G401 (cell line): ENCODE results near the gene HOXC11. TPM values are rescaled to one million over a fixed set of nuclear protein-coding genes. Genes with fewer than 3 reads are reported as not detected.

Experiments
- DNase-seq: peaks from one replicate; pipeline ENCODE4 v3.0.0-alpha.2; 2015; ENCODE audit warnings: low spot score
- in situ Hi-C: cut with HindIII; loops from 2 replicates; pipeline ENCODE4 v1.10.0; 2016; ENCODE audit warnings: low sequenced_read_pairs, mixed read lengths
- total RNA-seq: library from RNA; depleted of rRNA; stranded (reverse); fragments of >200 nt; shearing (Covaris generic); gene quantifications from 2 replicates; pipeline ENCODE4 v1.2.3, GENCODE V29; 2014

Gene HOXC11
- total RNA-seq, 1 experiment from 2014 or later: 2.3 TPM

DNA sequence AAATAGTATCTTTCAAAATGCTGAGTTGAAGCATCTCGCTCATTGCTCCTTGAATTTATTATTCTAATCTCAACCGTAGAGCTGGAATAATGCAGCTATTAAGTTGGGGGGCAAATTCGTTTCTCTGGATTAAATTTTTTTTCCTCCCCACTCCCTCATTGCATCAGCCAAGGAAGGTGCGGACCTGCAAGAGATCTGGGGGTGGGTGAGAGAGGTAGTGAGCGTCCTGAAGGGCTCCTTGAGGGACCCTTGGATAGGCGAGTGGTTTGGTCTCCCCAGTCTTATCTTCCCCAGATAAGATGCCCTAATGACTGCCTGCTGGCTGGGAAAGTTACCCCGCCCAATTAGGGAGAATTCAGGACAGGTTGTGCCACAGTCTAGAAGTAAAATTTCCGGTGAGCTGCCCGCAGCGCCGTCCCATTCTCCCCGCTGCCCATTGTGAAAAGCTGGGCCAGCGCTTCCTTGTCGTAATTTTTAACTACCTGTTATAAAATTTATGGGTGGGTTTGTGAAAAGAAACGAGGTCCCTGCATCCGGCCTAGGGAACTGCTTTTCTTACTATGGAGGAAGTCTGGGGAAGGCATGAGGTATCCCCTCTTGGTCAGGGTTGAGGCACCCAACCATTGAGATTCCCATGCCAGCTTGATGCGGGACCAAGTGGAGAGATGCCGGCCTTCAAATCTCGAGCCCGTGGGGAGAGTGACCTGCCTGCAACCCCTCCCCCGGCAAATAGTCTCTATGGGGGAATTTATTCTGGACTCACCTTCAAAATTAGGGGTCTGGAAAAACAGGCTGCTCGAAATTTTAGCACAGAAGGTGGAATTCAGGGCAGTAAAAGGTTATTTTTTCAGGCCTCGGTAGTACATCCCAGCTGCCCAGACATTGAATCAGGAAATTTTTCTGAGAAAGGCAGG is 42.3 kb downstream of the HOXC11 start:
- in situ Hi-C loops: loop anchor here (25.0 kb wide), 1 partner anchor 172 kb away; the partner anchor contains the start of gene SMUG1

DNA sequence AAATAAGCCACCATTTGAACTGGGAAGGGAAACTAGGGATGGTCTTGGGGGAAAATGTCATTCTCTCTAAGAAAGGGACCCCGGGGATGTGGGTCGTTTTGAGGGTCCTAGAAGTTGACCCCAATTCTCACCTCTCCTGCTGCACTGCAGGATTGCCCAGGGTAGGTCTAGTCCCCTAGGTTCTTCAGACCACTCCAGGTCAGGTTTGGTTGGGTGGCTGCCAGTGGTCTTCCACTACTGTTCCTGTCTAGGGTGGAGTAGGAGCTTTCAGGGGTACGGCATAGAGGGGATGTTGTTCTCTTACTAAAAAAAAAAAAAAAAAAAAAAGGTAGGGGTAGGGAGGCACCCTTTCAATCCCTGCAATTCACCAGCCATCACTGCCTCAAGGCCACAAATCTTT is 43.1 kb downstream of the HOXC11 start:
- no peak for DNase-seq
- in situ Hi-C loops: loop anchor here (25.0 kb wide), 1 partner anchor 171 kb away; the partner anchor contains the start of gene SMUG1

More for the DNA sequence above, 42.3 kb downstream of the HOXC11 start:
- DNase-seq: no peak

DNA sequence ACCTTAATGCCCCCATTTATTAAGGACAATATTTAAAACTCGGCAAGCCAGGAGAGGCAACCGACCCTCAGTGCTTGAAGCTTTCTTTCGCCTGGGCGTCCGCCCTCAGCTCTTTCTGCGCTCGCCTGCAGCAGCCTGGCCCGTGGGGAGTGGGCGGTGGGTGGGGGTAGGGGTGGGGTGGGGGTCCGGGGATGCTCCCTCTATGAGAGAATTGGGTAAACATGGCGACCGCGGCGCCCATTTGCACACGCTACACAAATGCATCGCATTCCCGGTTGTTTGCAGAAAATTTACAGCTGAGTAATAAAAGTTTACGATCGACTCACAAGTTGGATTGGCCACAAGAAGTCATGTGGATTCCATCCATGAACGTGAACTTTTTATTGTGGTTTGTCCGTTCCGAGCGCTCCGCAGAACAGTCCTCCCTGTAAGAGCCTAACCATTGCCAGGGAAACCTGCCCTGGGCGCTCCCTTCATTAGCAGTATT is 43.6 kb downstream of the HOXC11 start:
- DNase-seq: peak; percentile 57
- in situ Hi-C loops: loop anchor here (25.0 kb wide), 1 partner anchor 171 kb away; the partner anchor contains the start of gene SMUG1

DNA sequence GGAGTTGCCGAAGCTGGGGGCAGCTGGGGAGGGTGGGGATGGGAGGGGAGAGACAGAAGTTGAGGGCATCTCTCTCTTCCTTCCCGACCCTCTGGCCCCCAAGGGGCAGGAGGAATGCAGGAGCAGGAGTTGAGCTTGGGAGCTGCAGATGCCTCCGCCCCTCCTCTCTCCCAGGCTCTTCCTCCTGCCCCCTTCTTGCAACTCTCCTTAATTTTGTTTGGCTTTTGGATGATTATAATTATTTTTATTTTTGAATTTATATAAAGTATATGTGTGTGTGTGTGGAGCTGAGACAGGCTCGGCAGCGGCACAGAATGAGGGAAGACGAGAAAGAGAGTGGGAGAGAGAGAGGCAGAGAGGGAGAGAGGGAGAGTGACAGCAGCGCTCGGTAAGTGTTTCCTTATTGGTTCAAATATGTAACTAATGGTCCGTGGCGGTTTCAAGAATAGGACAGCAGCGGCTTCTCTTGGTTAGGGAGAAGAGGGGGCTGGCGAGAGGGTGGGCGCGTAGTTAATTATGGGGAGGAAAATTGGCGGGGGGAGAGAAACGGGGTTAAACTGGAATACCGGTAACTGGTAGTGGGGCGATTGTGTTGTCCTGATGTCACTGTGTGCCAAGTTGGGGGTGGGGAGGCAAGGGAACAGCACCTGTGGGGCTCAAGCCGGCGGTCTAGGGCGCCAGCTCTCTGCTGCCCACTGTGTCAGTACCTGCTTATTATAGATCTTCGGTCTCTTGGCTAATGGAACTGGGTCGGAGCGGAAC is 44.3 kb downstream of the HOXC11 start:
- in situ Hi-C loops: loop anchor here (25.0 kb wide), 1 partner anchor 170 kb away; the partner anchor contains the start of gene SMUG1
- peak; percentile 52 for DNase-seq

DNA sequence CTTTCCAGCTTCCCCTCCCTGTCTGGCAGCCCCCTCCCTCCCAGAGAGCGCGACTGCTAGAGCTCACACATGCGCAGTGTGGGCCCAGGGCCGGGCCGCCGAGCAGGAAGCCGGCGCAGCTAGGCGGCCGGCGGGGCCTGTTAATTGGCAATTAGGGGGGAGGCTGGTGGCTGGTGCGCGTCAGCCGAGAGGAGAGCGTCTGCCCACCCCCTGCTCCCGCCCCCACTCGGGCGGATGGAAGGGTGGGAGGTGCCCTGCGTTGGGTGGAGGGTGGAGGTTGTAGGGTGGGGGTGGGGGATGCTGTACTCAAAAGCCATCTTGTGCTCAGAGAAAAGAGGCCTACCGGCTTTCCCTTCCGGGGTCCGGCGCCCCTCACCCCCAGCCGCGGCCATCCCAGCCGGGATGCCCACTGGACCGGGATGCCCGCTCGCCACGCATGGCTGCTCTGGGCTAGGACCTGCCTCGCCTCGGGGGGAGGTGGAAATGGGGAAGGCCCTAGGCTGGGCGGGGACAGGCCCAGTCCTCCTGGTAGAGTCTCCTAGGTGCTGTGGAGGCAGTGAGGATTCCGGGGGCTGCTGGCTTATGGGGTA is 45.0 kb downstream of the HOXC11 start:
- peak; percentile 76 for DNase-seq
- in situ Hi-C loops: loop anchor here (25.0 kb wide), 1 partner anchor 169 kb away; the partner anchor contains the start of gene SMUG1

DNA sequence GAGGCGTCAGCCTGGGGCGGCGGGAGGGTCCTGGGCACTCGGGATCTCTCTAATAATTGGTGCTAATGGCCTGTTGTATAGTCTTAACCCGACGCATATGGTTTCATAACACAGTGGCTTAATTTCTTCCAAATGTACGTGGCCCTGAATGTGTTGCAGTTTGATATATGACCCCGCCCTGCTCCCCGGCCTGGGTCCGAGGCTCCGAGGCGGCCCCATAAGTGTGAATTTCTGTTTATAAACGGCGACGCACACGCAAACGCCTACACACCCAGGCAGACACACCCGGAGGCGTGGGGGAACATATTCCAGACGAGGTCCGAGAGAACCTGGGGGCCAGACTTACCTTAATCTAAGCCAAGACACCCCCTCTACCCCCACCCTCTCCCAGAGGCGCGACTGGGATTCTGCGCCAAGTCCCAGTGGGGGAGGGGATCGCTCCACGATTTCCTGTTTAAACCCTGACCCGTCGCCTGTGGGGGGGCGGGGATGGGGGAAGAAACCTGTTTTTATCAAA is 45.6 kb downstream of the HOXC11 start:
- in situ Hi-C loops: loop anchor here (25.0 kb wide), 1 partner anchor 169 kb away; the partner anchor contains the start of gene SMUG1
- DNase-seq: no peak

DNA sequence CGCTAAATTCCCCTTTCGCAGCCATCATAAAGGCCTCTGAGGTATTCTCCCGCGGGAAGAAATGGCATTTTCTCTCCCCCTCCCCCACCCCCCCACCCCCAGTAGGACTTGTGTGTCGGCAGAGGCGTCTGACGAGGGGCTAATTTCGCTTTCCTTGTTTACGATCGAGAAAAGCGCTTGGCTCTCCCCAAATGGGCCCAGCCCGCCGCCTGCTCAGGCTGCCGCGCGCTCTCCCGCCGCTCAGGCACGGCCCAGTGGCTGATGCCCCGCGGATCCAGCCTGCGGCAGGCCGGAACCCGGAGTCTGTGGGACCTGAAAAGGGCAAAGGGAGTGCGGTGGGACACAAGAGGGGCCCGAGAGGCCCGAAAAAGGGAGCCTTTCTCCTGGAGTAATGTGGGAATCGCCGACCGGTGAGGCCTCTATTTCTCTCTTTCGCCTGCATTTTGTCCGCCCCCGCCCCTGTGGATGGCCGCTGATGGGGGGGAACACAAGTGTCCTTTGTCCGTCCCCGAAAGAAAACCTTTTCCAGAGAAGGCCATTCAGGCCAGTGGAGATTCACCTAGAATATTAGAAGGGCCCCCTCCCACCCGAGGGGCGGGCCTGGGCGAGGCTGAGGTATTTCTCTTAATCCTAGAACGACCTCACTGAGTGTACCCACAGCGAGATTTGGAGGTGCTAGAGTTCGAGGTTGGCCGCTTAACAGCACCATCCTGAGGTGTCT is 46.3 kb downstream of the HOXC11 start:
- in situ Hi-C loops: loop anchor here (25.0 kb wide), 1 partner anchor 168 kb away; the partner anchor contains the start of gene SMUG1
- no peak for DNase-seq

DNA sequence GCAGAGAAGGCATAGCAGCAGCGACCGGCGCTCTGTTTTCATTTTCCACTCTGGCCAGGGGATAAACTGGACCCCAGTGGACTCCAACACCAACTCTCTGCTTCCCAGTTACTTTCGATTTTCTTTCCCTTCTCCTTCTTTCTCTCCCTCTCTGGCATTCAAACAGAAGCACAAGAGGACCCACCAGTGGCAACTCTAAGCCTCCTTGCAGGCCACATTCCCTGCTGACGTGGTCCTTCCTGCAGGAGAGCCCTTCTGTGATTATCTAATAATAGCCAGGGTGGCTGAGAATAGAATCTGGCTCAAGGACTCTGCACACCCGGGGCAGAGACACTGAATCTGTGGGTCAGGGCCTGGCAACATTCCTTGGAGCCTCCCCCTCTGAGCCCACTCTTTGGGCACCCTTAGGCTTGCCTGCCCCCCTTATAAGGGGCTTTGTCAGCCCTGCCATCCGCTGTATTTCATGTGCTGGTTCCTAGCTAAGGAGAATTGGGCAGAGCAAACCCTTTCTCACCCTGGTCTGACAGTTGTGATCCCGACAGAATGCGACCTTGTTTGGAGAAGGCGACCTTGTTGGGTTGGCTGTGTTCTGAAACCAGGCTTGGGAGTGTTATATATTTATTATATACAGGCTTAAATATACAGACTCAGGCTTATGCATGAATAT is 47.1 kb downstream of the HOXC11 start:
- in situ Hi-C loops: loop anchor here (25.0 kb wide), 1 partner anchor 167 kb away; the partner anchor contains the start of gene SMUG1
- no peak for DNase-seq

DNA sequence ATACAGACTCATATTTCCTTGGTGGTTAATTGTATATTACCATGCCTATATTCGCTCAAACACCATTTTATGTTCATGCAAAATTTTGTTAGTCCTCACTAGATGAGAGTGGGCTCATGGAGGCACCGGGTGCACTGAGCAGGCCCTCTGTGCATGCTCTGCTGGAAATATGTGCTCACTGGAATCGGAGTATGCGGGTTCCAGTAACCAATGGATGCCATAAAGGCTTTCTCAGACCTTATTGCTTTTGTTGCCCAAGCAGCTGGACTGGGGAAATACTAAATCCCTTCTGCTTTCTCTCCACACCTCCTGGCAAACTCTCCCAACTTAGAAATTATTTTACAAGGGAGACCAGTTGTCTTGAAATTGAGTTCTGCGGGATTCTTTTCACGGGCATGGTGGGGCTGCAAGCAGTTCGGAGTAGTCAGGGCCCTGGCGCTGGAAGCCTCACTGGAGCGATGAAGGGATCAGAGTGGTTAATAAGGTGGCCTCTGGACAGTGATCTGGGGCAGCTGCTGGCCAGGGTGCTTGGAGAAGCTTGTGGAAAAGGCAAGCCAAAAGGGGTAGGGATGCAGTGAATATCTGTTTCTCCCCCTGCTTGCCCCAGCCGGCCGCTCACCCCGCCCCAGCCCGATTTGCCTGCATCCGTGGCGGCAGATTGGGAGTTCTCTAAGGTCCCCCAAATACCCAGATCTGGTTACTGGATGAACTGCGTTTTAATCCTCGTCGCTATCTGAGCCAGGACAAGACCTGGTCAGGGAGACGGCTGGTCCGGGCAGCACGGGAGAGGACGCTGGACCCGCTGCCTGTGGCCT is 47.9 kb downstream of the HOXC11 start:
- in situ Hi-C loops: loop anchor here (25.0 kb wide), 1 partner anchor 167 kb away; the partner anchor contains the start of gene SMUG1
- DNase-seq: no peak

DNA sequence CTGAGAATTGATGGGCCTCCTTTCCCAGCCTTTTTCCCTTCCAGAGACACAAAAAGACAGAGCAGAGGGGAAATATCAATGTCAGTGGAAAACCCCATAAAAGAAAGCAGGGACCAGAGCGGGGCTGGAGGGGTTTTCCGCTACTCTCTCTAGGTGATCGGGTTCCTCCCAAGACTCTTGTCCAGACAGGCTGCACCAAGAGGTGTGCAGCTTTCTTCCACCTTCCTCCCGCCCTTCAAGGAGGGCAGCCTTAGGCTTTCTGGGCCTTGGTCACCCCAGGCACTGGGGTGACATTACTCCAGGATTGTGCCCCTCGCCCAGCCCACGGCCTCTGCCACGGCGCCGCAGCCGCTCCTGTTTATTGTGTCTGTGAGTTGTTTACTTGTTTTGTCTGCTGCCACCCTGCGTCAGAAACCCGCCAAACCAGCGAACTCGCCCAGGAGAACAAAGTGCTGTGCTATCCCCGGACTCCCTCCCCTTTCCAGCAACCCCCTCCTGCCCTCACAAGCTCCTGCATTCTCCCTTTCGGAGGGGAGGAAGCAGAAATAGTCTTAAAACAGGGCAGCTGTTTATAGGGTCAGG is 48.6 kb downstream of the HOXC11 start:
- in situ Hi-C loops: loop anchor here (25.0 kb wide), 1 partner anchor 166 kb away; the partner anchor contains the start of gene SMUG1
- DNase-seq: no peak

DNA sequence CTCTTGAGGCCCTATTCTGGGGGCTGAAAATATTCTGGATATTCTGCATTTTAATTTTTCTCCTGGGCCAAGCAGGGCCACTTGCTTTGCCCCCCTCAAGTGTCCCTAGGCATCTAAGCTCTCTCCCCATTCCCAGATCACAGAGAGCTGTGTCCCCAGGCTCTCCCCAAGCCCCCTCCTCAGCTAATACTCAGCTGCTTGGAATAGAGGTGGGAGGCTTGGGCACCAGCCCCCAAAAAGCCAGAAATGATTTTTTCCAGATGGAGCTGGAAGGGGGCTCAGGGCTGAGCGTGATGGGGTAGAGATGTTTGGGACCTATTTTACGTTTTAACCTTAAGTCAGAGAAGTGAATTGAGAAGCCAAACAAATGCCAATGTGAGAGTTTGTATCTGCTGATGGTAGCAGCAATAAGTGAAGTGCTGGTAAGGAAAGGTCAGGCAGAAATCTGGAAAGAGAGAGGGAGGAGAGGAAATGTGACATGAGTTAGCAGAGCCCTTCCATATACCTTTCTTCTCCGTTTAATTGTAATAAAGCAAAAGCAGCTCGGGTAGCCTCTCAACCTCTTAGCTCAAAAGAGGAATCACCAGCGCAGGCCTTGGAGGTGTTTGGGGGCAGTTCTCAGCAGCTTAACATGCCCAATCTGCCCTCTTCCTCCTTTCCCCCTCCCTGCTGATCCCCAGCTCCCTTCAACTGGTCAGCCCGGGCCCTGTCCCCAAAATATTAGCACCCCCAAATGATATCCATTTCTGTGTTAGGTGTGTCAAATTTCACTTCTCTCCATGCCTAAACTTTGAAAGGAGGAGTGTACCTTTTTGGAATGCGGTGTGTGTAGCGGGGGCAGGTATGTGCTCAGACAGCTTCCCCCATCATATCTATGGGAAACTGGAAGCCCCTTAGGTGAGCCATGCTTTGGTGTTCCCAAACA is 50.3 kb downstream of the HOXC11 start:
- in situ Hi-C loops: loop anchor here (25.0 kb wide), 1 partner anchor 164 kb away; the partner anchor contains the start of gene SMUG1
- no peak for DNase-seq

DNA sequence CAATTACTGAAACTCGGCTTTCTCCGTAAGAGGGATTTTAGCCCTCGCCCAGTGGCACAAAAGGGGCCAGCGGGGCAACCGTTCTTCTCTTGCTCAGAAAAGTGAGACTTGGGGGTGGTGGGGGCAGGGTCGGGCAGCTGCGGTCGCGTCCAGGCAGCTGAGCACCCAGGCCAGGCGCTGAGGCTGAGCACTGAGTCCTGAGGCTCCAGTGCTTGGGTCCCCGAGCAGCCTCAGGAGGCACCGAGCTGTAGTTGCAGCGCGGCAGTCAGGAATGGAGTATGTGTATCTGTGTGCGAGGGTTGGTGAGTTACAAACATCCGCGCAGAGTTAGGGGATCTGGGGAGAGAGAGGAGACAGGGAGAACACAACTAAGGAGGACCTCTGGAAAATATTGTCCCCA is 51.2 kb downstream of the HOXC11 start:
- in situ Hi-C loops: loop anchor here (25.0 kb wide), 1 partner anchor 163 kb away; the partner anchor contains the start of gene SMUG1
- no peak for DNase-seq

DNA sequence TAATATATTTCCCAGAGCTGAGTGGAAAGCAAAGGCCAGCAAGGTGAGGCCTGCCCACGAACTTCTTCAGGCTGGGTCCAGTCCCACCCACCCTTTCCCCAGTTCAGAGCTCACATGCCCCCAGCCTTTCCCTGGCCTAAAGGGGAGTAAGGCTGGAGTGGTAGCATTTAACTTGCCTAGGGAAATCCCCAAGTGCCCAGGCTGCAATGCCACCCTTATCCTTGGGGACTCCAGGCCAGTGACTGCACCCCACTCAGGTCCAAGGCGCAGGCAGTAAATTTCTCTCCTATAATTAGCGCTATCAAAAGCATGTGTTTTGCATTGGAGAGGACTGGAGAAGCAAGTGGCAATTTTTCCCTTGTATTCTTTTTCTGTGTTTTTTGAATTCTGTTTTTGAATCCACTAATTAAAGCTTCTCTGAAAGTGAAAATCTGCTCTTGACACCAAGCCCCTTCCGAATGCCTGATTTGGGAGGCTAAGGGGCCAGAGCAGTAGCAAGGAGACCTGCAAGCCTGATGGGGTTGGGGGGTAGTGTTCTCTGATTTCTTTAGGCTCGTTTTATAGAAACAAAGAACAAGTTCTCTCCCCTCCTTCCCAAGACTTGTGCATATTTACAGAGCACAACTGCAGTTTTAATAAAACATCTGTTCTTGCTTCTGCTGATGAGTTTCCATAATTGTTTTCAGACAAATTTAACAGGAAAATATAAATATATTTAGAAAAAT is 51.8 kb downstream of the HOXC11 start:
- no peak for DNase-seq
- in situ Hi-C loops: loop anchor here (25.0 kb wide), 1 partner anchor 163 kb away; the partner anchor contains the start of gene SMUG1

DNA sequence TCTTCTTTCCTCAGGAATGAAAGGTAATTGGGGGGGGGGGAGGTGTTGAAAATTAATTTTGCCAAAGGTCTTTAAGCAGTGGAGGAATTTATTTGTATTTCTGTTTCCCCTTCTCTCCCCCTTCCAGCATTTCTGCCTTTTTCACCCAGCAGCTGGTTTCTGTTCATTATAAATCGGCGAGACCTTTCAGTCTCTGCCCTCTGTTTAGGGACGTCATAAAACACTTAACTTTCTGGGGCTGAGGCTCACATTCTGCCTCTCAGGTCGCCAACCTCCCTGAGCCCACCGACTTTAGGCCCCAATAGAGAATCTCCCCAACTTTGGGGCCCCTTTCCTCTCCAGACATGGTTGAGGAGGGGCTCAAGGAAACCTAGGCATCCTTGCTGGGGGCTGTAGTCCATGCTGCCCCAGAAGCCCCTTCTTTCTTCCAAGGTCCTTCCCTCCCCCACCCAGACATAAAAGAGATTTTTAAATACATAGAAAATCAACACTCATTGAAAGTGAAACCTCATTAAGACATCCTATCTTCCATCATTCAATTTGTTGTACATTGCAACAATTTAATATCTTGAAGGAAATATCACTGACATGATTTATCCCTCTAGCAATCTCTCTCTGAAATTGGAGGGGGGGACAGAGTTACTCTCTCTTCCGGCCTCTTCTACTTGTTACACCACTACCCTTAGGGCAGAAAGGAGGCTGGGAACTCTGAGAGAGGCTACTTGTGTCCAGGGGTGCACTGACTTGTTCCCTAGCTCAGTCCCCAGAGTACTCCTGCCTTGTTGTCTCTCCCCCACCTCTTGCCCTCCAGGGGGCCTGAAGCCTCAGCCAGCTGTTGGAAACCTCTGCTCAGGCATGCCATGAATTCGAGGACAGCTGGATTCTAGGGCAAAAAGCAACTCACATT is 52.8 kb downstream of the HOXC11 start:
- DNase-seq: no peak
- in situ Hi-C loops: no loop called here
